ENCODE data around the gene CENPS. TPM values are rescaled to one million over a fixed set of nuclear protein-coding genes. Genes with fewer than 3 reads are reported as not detected.
"Not testable (repeated sequence)": the region's sequence is repeated elsewhere in the genome, so short reads cannot be mapped to it uniquely, and the experiment has no call there.

CENPS gene
- polyA plus RNA-seq, 5 donors = 18.5 to 26.7 (median 21.0) TPM

- no peak for DNase-seq
Observed at GRCh38 chr1:10446790-10447422, 16.7 kb downstream of the CENPS start.

- no peak for DNase-seq
Observed at GRCh38 chr1:10449751-10450150, 19.5 kb downstream of the CENPS start, which contains the start of gene CORT. Gene CORT, plus strand, starts transcription at chr1:10450031. Its CDS starts 193 bp downstream, at chr1:10450224.

GRCh38 chr1:10450156-10450814 lies 20.1 kb downstream of the CENPS start:
- no peak for DNase-seq

DNA sequence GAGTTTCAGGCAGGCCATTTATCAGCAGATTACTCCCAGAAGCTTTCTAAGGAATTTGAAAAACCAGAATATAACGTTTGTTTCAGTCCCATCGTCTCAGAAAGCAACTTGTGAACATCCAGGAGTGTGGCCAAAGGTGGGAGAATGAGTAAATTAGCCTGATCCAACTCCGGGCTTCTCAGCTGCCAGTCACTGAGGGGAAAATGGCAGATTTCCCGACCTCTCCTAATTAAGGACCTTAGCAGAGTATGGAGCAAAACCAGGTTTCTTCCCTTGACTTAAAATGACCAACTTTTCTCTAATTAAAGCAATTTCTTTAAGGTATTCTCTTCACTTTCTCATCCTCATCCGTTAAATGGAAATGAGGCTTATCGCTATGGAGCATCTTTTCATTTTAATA lies 20.6 kb downstream of the CENPS start:
- DNase-seq = no peak

- DNase-seq = no peak
Observed at GRCh38 chr1:10451287-10451686, 21.1 kb downstream of the CENPS start.

- no peak for DNase-seq
Observed at GRCh38 chr1:10456048-10456447, 25.8 kb downstream of the CENPS start.

GRCh38 chr1:10456661-10457060 lies 26.4 kb downstream of the CENPS start:
- DNase-seq = no peak

GRCh38 chr1:10457462-10457861 lies 27.2 kb downstream of the CENPS start:
- DNase-seq = not testable (repeated sequence)

- no peak for DNase-seq
Observed at GRCh38 chr1:10457875-10458274, 27.6 kb downstream of the CENPS start.

- no peak for DNase-seq
Observed at GRCh38 chr1:10459184-10459583, 29.0 kb downstream of the CENPS start.

- no peak for DNase-seq
Observed at GRCh38 chr1:10467078-10467477, 36.8 kb downstream of the CENPS start.

DNA sequence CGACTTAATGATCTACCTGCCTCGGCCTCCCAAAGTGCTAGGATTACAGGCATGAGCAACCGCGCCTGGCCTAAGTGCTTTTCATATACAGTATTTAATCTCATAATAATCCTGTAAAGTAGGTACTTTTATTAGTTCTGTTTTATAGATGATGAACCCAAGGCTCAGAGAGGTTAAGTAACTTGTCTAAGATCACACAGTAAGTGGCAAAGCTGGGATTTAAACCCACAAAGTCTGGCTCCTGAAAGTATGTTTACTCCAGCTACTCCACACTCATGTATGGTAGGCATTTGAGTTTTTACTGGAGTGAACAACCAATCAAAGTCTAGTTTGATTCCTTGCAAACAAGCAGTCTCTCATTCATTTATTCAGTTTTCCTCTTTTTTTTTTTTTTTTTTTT lies 39.8 kb downstream of the CENPS start:
- no peak for DNase-seq

GRCh38 chr1:10471411-10472219 lies 41.4 kb downstream of the CENPS start:
- DNase-seq = no peak

DNA sequence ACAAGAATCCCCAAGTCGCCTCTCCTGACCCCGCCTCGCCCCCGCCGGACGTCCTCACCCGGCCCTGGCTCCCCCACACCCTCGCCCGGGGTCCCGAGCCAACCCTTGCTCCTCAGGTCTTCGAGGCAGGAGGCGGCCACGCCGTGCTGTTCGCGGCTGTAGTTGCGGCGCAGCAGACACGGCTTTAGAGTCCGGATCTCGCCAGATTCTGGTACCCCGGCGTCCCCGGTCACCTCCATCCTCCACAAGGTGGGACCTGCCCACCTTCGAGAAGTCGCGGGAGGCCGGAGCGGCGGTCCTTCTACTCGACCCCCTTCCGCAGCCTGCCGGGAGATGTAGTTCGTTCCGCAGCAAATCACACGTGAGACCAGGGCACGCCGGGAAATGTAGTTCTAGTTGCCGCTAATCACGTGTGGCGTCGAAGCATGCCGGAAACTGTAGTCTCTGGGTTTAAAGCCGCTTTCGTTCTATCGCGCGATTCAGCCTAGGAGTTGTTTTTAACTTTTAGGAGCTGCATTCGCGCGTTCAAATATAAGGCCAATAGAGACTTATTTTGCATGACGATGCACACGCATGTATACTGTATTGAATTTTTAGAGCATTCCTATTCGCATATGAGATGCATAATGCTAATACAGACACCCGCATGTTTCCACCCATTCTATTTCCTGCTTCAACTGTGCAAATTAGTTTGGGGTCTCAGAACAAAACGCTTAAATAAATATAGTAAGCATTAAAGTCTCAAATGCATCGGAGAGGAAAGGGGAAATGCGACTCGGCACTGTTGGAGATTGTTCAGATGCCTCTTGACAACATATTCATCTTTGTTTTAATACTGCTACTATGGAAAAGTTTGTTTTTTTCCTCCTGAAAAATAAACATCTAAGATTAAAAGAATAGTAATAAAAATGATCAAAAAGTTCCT lies 42.2 kb downstream of the CENPS start, which contains the start of gene DFFA:
Gene DFFA, minus strand, starts transcription at position 310 of the 925 bp plus-strand sequence. Its CDS starts 71 bp downstream, at position 239.
- DNase-seq = peak; percentile 91 to 92

GRCh38 chr1:10473145-10473765 lies 43.0 kb downstream of the CENPS start:
- no peak for DNase-seq

GRCh38 chr1:10474309-10474612 lies 44.0 kb downstream of the CENPS start:
- not testable (repeated sequence) for DNase-seq

DNA sequence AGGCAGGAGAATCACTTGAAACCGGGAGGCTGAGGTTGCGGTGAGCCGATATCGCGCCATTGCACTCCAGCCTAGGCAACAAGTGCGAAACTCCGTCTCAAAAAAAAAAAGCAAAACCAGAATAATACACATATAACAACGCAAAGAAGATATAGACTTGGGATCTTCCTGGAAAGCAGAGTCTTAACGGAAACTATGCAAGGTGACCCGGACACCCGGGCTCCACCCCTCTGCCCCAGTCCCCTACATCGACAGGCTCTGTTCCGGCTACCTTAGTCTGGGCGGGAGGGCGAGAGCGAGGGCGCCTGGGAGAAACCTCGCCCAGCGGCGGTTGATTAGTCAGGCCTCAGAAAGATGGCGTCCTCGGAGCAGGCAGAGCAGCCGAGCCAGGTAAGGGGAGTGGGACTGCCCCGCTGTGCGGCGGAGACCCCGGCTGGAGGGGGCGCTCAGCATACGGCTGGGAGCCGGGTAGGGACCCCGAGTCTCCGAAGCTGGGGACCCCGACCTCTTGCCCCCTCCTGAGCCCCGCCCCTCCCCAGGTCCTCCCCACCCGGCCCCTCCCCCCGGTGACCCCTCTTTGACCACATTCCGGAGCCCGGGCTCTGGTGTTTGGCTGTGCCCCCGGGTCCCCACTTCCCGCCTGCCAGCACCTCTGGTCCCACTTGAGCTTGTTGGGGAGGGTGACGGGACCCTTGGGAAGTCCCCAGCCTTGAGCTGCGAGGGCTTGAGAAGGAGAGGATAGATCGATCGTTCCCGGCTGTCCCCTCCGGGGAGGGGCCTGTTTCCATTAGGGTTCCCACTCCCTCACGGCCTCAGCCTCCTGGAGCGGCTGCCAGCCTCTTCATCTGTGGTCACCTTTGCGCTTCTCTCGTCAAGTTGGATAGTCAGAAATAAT lies 44.6 kb downstream of the CENPS start, which contains the start of gene PEX14:
Gene PEX14, plus strand, starts transcription at position 338 of the 895 bp plus-strand sequence. Its CDS starts 17 bp downstream, at position 355.
- DNase-seq = peak; percentile 73 to 78

DNA sequence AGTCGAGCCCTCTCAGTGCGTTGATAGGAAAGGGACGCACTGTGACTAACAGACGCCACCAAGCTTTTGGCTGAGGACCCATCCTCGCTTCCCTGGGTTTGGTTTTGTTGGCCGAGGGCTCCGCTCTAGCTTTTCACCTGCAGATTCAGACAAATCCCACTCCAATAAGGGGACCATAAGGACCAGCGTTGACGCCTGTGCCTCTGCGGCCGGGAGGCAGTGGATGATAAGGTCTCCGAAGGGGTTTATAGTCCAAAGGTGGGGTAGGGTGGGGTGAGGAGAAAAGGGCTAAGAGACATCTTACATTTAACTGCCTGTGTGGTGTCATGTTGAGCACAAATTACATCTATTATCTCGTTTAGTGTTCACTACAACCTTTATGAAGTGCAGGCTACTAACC lies 45.3 kb downstream of the CENPS start:
- DNase-seq = no peak

- DNase-seq = no peak
Observed at GRCh38 chr1:10479296-10479695, 49.1 kb downstream of the CENPS start.

DNA sequence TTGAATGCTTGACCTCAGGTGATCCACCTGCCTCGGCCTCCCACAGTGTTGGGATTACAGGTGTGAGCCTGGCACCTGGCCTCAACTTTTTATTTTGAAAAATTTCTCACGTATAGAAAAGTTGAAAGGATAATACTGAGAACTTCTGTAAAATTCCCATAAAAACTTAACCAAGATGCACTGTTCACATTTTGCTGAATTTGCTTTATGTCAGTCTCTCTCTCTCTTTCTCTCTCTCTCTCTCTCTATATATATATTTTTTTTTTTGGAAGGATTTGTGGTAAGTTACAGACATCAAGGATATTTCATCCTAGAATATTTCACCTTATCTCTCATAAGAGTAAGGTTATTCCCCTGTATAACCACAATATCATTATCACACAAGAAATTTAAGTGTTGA lies 50.4 kb downstream of the CENPS start:
- no peak for DNase-seq
